ENCODE measurements around the gene ERGIC3.
A peak's percentile ranks its signal among the peaks of the same experiment; 100 is the strongest.
"Not testable (repeated sequence)": the region's sequence is repeated elsewhere in the genome, so short reads cannot be mapped to it uniquely, and the experiment has no call there.

Gene ERGIC3

DNA sequence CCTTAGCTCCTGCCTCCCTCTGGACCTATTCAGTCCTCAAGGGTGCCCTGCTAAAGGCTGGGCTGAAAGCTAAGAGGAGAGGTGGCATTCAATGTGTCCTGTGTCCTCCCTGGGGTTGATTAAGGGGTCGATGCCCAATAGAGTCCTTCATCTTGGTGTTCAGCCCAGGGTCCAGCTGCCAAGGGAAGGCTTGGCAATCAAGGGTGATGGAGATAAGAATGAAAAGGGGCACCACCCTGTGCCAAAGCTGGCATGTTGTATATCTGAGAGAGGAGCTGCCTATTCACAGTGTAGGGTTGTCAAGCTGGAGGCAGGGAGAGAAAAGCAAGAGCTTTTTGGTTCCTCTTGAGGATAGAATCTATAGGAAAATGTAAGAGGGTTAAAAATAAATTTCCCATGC is 24.8 kb upstream of the ERGIC3 start:
- DNase-seq (ENCODE audit: insufficient read length, low spot score) (no peak), FAIRE-seq (no peak)

- not testable (repeated sequence) for FAIRE-seq; DNase-seq (ENCODE audit: insufficient read length, low spot score)
These were observed 24.1 kb upstream of the ERGIC3 start for GRCh38 chr20:35517767-35518166.

- FAIRE-seq = no peak
- DNase-seq (ENCODE audit: insufficient read length, low spot score) = no peak
These were observed 22.9 kb upstream of the ERGIC3 start for GRCh38 chr20:35518955-35519354.

DNA sequence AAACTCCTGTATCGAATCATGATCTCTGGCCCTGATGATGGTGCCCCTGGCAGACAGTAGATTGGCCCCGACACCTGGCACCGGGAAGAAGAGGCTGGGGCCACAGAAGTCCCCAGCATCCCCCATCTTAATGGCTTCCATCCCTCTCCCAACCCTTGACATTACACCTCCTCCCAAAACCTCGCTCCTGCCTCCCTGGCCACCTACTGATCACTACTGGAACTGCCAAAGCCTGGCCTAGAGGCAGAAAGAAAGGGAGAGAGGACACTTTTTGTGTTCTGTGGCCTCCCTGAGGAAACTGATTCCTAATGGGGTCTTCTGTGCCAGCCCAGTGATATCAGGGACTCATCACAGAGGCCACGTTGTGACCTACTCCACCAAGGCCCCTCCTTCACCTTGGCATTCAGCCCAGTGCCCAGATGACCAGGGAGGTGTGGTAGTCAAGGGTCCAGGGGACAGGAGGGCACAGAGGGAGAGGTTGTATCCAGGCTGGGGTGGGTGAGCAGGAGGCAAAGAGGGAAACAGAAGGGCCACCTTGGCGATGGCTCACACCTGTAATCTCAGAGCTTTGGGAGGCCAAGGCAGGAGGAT is 18.5 kb upstream of the ERGIC3 start:
- DNase-seq (ENCODE audit: insufficient read length, low spot score) (peak; percentile 36), FAIRE-seq (peak; percentile 86)

DNA sequence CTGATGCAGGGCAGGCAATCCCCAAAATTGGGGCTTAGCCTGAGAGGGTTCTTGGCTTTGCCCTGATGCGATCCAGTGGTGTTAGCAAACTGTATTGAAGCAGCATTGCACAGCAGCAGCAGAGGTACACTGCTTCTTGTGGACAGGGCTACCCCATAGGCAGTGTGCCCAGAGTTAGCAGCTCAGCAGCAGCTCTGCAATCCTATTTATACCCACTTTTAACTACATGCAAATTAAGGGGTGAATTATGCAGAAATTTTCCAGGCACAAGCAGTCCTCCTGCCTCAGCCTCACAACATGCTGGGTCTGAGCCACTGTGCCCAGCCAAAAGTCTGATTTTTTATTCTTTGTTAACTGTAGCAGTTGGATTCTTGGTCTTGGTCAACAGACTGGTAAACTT is 16.2 kb upstream of the ERGIC3 start:
- FAIRE-seq (no peak), DNase-seq (ENCODE audit: insufficient read length, low spot score) (no peak)

- FAIRE-seq = no peak
- DNase-seq (ENCODE audit: insufficient read length, low spot score) = no peak
These were observed 14.6 kb upstream of the ERGIC3 start for GRCh38 chr20:35527122-35527769.

DNA sequence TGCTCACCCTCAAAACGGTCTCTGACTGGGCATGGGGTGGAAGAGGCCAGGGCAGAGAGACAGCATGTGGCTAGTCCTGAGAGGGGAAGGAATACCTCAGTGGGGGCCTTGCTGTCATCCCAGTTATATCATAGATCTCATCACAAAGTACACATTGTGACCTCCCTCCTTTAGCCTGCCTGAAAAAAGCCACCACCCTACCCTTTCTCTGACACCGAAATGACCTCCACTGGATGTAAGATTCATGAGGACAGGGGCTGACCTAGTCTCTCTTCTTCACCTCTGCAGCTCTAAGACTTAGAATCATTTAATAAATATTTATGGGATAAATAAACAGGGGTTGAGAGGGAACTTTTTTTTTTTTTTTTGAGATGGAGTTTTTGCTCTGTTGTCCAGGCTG is 12.3 kb upstream of the ERGIC3 start, which contains the start of gene C20orf173:
Gene C20orf173, minus strand, starts transcription at position 101 of the 400 bp plus-strand sequence. CDS start 279 bp downstream, outside the sequence.
- FAIRE-seq (no peak), DNase-seq (ENCODE audit: insufficient read length, low spot score) (no peak)

DNA sequence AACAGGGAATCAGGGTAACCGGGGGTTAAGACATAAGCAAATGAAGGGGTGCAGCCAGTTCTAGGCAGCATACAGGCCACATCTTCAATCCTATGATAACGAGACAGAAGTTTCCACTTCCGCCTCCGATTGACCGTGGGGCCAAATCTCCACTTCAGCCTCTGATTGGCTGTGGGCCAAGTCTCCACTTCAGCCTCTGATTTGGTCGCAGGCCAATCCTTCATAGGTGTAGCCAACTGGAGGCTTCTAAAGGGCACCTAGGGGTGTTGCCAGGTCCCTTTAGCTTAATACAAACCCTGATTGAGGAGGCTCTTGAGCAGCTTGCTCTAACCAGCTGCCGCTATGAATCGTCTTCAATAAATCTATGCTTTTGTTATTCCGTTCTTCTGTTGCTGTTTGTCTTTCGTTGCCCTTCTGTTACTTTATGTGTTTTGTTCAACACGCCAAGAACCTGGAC is 2.1 kb upstream of the ERGIC3 start:
- FAIRE-seq (peak; percentile 68), DNase-seq (ENCODE audit: insufficient read length, low spot score) (peak; percentile 28)

- no peak for DNase-seq (ENCODE audit: insufficient read length, low spot score)
- no peak for FAIRE-seq
These were observed 628 bp upstream of the ERGIC3 start for GRCh38 chr20:35541118-35541782.

GRCh38 chr20:35542990-35543389 is 1.1 kb downstream of the ERGIC3 start:
- FAIRE-seq (no peak), DNase-seq (ENCODE audit: insufficient read length, low spot score) (no peak)

DNA sequence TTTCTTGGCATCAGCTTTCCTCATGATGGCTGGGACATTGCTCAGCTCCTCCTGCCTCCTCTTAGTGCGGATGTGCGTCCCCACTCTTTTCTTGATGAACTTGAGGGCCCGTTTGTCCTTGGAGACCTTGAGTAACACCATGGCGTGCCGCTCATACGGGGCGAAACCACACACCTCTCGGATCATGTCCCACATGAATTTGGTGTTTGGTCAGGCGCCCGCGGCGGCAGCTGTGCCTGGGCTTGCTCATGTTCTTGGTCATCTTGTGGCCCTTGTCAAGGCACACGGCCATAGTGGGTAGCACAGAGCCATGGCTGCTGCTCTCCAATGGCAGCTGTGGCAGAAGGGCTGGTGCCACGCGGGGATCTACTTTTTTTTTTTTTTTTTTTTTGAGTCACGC is 2.6 kb downstream of the ERGIC3 start:
- no peak for DNase-seq (ENCODE audit: insufficient read length, low spot score)
- FAIRE-seq = no peak

- DNase-seq (ENCODE audit: insufficient read length, low spot score); FAIRE-seq: not testable (repeated sequence)
These were observed 3.1 kb downstream of the ERGIC3 start for GRCh38 chr20:35544941-35545340.

DNA sequence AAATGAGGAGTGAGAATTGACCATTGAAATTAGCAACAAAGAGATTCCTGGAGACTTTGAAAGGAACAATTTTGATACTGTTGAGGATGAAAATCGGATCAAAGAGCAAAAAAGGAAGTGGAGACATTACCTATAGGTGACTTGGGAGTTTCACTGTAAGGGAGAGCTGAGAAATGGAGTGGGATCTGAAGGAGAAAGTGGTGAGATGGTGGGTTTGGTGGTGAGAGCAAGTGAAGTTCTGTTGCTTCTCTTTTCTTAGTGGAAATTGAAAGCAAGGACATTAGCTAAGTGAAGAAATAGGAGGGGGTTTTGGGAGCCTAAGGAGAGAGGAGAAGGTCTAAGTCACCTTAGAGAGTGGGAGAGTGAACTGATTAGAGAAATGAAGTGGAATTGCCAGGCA is 4.2 kb downstream of the ERGIC3 start:
- FAIRE-seq = no peak
- no peak for DNase-seq (ENCODE audit: insufficient read length, low spot score)

DNA sequence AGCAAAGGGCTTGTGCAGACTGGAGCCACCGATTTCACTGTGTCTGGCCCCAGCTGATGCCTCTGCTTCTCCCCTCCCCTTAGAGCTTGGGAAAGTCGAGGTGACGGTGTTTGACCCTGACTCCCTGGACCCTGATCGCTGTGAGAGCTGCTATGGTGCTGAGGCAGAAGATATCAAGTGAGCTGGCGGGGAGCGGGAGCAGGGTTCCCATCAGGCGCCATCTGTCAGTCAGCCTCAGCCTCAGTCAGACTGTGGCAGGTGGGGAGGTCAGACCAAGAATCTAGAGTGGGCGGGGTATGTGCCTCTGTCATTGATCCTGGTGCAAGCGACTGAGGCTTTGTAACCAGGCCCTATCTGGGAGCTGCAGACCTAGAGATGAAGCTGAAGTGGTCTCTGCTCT is 5.5 kb downstream of the ERGIC3 start:
- FAIRE-seq (no peak), DNase-seq (ENCODE audit: insufficient read length, low spot score) (no peak)

- FAIRE-seq (no peak), DNase-seq (ENCODE audit: insufficient read length, low spot score) (no peak)
These were observed 9.6 kb downstream of the ERGIC3 start for GRCh38 chr20:35551503-35551902.

DNA sequence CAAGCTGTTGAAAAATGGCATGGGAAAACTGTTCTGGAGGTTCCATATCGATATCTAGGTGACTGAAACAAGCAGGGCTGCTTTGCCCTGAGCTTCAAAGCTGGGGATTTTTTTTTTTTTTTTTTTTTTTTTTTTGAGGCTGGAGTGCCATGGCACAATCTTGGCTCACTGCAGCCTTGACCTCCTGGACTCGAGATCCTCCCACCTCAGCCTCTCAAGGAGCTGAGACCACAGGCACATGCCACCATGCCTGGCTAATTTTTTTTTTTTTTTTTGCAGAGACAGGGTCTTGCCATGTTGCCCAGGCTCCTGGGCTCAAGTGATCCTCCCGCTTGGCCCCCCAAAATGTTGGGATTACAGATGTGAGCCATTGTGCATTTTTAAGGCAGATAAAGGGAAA is 11.0 kb downstream of the ERGIC3 start:
- FAIRE-seq = no peak
- DNase-seq (ENCODE audit: insufficient read length, low spot score) = no peak

DNA sequence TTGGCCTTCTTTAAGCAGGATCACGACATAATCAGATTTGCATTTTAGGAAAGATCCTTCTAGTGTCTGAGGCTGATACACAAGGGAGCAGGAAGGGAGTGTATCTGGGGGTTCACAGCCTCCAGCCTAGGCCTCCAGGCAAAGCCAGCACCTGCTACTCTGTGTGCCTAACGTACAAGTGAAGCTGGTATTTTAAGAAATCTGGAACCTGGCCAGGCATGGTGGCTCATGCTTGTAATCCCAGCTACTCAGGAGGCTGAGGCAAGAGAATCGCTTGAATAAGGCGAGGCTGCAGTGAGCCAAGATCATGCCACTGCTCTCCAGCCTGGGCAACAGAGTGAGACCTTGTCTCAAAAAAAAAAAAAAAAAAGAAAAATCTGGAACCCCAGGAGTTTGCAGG is 13.6 kb downstream of the ERGIC3 start:
- not testable (repeated sequence) for DNase-seq (ENCODE audit: insufficient read length, low spot score); FAIRE-seq

GRCh38 chr20:35555951-35556645 is 14.2 kb downstream of the ERGIC3 start:
- FAIRE-seq = no peak
- DNase-seq (ENCODE audit: insufficient read length, low spot score) = no peak

DNA sequence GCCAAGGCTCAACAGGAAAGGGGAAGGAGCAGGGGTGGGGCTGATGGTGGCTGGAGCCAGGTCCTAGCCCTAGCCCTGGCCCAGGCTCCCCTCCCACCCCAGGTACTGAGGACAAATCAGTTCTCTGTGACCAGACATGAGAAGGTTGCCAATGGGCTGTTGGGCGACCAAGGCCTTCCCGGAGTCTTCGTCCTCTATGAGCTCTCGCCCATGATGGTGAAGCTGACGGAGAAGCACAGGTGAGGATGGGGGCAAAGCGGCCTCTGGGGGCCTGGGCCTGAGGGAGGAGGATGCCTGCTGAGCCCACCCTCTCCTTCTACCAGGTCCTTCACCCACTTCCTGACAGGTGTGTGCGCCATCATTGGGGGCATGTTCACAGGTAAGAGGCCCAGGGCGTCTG is 15.0 kb downstream of the ERGIC3 start:
- FAIRE-seq (no peak), DNase-seq (ENCODE audit: insufficient read length, low spot score) (no peak)

DNA sequence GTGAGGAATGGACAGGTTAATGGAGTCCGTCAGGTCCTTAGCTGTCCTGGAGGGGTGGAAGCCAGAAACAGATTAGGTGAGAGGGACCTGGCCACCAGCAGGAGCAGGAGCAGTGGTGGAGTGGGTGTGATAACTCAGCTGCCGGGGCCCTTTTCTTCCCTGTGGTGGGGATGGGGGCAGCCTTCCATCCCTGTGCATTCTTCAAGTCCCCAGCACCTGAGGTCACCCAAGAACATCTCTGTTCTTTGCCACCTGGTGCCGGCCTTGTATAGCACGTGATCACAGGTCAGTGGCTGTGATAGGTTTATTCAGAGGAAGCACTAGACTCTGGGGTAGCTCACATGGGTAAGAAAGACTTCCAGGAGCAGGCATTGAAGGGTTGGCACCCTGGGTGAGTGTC is 16.6 kb downstream of the ERGIC3 start:
- FAIRE-seq (no peak), DNase-seq (ENCODE audit: insufficient read length, low spot score) (no peak)

DNA sequence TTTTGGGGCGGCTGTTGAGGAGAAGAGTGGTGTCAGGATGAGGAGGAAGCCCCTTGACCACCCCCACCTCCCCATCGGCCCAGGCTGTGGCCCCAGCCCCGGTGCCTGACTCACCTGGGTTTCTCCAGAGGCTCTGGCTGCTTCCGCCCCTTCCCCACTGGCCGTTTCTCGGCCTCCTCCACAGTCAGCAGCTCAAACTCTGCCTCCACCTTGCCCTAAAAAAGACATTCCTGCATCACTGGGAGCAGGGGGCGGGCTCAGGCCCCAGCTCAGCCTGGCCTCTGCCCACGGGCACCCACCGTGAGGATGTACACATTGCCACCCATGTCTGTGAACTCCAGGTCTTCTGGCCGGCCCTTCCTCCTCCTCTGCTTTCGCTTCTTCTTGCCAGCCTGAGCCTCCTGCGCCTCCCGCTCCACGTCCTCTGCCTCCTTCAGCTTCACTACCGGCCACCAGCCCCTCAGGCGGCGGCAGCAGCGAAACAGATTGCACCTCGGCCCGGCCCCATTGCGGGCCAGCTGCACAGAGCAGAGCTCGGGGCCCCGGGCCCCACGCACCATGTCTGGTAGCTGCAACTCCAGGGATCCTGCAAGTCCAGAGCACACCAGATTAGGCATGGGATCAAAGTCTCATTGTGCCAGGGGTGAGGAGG is 17.3 kb downstream of the ERGIC3 start:
- DNase-seq (ENCODE audit: insufficient read length, low spot score) (no peak), FAIRE-seq (no peak)

All from GM19239 (cell line).